ENCODE results near the gene SLC9A8.
"Not testable (repeated sequence)": the region's sequence is repeated elsewhere in the genome, so short reads cannot be mapped to it uniquely, and the experiment has no call there.

- TF ChIP-seq, protein P1, sequence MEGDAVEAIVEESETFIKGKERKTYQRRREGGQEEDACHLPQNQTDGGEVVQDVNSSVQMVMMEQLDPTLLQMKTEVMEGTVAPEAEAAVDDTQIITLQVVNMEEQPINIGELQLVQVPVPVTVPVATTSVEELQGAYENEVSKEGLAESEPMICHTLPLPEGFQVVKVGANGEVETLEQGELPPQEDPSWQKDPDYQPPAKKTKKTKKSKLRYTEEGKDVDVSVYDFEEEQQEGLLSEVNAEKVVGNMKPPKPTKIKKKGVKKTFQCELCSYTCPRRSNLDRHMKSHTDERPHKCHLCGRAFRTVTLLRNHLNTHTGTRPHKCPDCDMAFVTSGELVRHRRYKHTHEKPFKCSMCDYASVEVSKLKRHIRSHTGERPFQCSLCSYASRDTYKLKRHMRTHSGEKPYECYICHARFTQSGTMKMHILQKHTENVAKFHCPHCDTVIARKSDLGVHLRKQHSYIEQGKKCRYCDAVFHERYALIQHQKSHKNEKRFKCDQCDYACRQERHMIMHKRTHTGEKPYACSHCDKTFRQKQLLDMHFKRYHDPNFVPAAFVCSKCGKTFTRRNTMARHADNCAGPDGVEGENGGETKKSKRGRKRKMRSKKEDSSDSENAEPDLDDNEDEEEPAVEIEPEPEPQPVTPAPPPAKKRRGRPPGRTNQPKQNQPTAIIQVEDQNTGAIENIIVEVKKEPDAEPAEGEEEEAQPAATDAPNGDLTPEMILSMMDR (IDR thresholded peaks at IDR 0.05 in 4 of 5, conservative IDR thresholded peaks at IDR 0.05 in 1 of 5), result not testable (repeated sequence)
- not testable (repeated sequence) for TF ChIP-seq POLR2A (IDR thresholded peaks at IDR 0.05)
Observed at GRCh38 chr20:49782439-49782838, 30.2 kb upstream of the SLC9A8 start.

Data from gastrocnemius medialis (tissue), 4 donors.